Kidney (tissue), 14 donors: ENCODE results near the gene ARL3. TPM values are rescaled to one million over a fixed set of nuclear protein-coding genes. Genes with fewer than 3 reads are reported as not detected.
A peak's percentile ranks its signal among the peaks of the same experiment; 100 is the strongest.

Source experiments
- DNase-seq, 5 donors: peaks; one replicate each; pipeline ENCODE4 v3.0.0-alpha.2; 2013 to 2020
- FAIRE-seq: peaks from 2 replicates; lab custom pipeline; 2012; peaks lifted over from hg19 to GRCh38; lab: Jason Lieb, UNC
- H3K27ac ChIP-seq, 2 donors: one replicate each; pipeline ENCODE4 v1.7.0; 2013; ENCODE audit warnings: low read depth in 2 of 2, low read length in 2 of 2, inconsistent platforms in 1 of 2
- H3K27me3 ChIP-seq: one replicate; pipeline ENCODE4 v1.7.1; 2013; ENCODE audit warnings: low read length, inconsistent platforms; ENCODE audit not compliant: control insufficient read depth, insufficient read depth
- H3K36me3 ChIP-seq, 3 donors: one replicate each; pipeline versions ENCODE4 v1.7.0 to v1.7.1; 2013; ENCODE audit warnings: low read length in 3 of 3, control low read depth in 1 of 3, inconsistent platforms in 1 of 3; ENCODE audit not compliant: insufficient read depth in 3 of 3, control insufficient read depth in 2 of 3
- H3K4me1 ChIP-seq, 3 donors: one replicate each; pipeline versions ENCODE4 v1.7.0 to v1.7.1; 2013; ENCODE audit warnings: low read length in 3 of 3, inconsistent platforms in 1 of 3, low read depth in 1 of 3; ENCODE audit not compliant: control insufficient read depth in 2 of 3, insufficient read depth in 2 of 3
- H3K4me3 ChIP-seq, 3 donors: one replicate each; pipeline versions ENCODE4 v1.7.0 to v1.8.1; 2013; ENCODE audit warnings: low read length in 3 of 3, control low read depth in 1 of 3, inconsistent platforms in 1 of 3
- H3K9ac ChIP-seq, 3 donors: one replicate each; pipeline versions ENCODE4 v1.7.0 to v1.7.1; 2013; ENCODE audit warnings: low read length in 3 of 3, control low read depth in 1 of 3, inconsistent platforms in 1 of 3
- H3K9me3 ChIP-seq, 3 donors: one replicate each; pipeline versions ENCODE4 v1.7.0 to v1.7.1; 2013; ENCODE audit warnings: low read length in 3 of 3, control low read depth in 1 of 3, inconsistent platforms in 1 of 3; ENCODE audit not compliant: control insufficient read depth in 2 of 3, insufficient read depth in 1 of 3
- CTCF ChIP-seq: IDR thresholded peaks from 3 replicates; pipeline ENCODE4 v1.5.1; 2012; ENCODE audit warnings: mild to moderate bottlenecking, moderate library complexity, borderline replicate concordance; ENCODE audit not compliant: insufficient read depth; ENCODE audit errors: extremely low read depth
- intact Hi-C: fragments of 100-400 bp; cut with DNase I; formaldehyde crosslinking; loops from one replicate; pipeline ENCODE4 v1.11.1; 2022
- polyA plus RNA-seq: library from polyadenylated mRNA; stranded (reverse); fragments of 350-450 nt; fragmentation: Illumina TruSeq; extraction: RNeasy Lipid Tissue Mini Kit (QIAGEN cat#74804); gene quantifications from one replicate; pipeline ENCODE4 v1.2.3, GENCODE V29; 2014; ENCODE audit warnings: low read depth, low replicate concordance; ENCODE audit not compliant: insufficient read depth
- total RNA-seq: library from RNA; stranded (reverse); fragmentation: NEBNext Ultra II Directional; extraction: Animal tissue kit (Norgen Biotek cat#: 25700); gene quantifications from one replicate; pipeline ENCODE4 v1.2.1, GENCODE V29; 2021
- donor health status: control.
- donor health status: control.
- donor health status: control.
- donor health status: control.
- donor health status: control.
- donor health status: DM: yes; HTN: yes; CAD: no.
- donor health status: Normal renal cell carcinoma (clear cell type).

The ARL3 gene
- total and polyA plus RNA-seq, 2 donors from 2014 or later: 16.3 to 28.8 TPM

GRCh38 chr10:102670871-102671434, 43.2 kb downstream of the ARL3 start:
- Histone ChIP-seq H3K27me3 (no peaks in the 10 kb centered on the region), H3K9me3 (no peaks in the 10 kb centered on the region), H3K36me3 (no peaks in the 10 kb centered on the region), H3K9ac (no peak overlapping the region), H3K27ac (no peak overlapping the region), H3K4me3 (no peak overlapping the region), H3K4me1 (peaks cover 19 to 38% (median 21%) of the 10 kb centered on the region in 3 donors)
- intact Hi-C loops: no loop called here
- DNase-seq: peak; percentile 40 to 86 (median 83)
- FAIRE-seq: no peak
- TF ChIP-seq CTCF: no peak

- Histone ChIP-seq H3K4me3 (no peak overlapping the region), H3K9me3 (no peaks in the 10 kb centered on the region), H3K9ac (peak overlapping the region in 1 of 3 donors; percentile 3), H3K36me3 (no peaks in the 10 kb centered on the region), H3K27ac (no peak overlapping the region), H3K27me3 (no peaks in the 10 kb centered on the region), H3K4me1 (peaks cover 14 to 32% (median 15%) of the 10 kb centered on the region in 3 donors)
- no peak for FAIRE-seq
- no peak for TF ChIP-seq CTCF
- intact Hi-C loops: no loop called here
- DNase-seq: no peak
Observed at GRCh38 chr10:102670065-102670670, 44.0 kb downstream of the ARL3 start.

- H3K4me1 ChIP-seq: peaks cover 7 to 25% (median 8%) of the 10 kb centered on the region in 3 donors
- H3K4me3 ChIP-seq: no peak overlapping the region
- H3K27ac ChIP-seq: no peak overlapping the region
- no peak for FAIRE-seq
- intact Hi-C loops: no loop called here
- H3K36me3 ChIP-seq: no peaks in the 10 kb centered on the region
- peak in 2 of 5 donors; percentile 54 to 81 for DNase-seq
- H3K9me3 ChIP-seq: no peaks in the 10 kb centered on the region
- no peak for TF ChIP-seq CTCF
- H3K9ac ChIP-seq: no peak overlapping the region
- no peaks in the 10 kb centered on the region for H3K27me3 ChIP-seq
Observed at GRCh38 chr10:102669206-102670064, 44.8 kb downstream of the ARL3 start.
